Left lung (tissue), 10 donors: Measurements from ENCODE around the gene AGMAT. TPM values are rescaled to one million over a fixed set of nuclear protein-coding genes. Genes with fewer than 3 reads are reported as not detected.

Source experiments
- ATAC-seq: fragments of 200-7000 bp; cut with Tn5 transposase; one replicate; pipeline ENCODE4 v1.9.1; 2020; ENCODE audit warnings: moderate library complexity
- DNase-seq, 4 donors: peaks; one replicate each; pipeline ENCODE4 v3.0.0-alpha.2; 2013 to 2020
- H3K27ac ChIP-seq, 2 donors: fragments of 200-600 bp; sonication (generic) in 1 of 2; one replicate each; pipeline versions ENCODE4 v1.5.0 to v1.8.0; 2020 to 2021
- H3K27me3 ChIP-seq, 2 donors: fragments of 200-600 bp; sonication (generic) in 1 of 2; one replicate each; pipeline versions ENCODE4 v1.5.0 to v1.8.0; 2020 to 2021
- H3K36me3 ChIP-seq, 2 donors: fragments of 200-600 bp; sonication (generic) in 1 of 2; one replicate each; pipeline versions ENCODE4 v1.5.0 to v1.8.0; 2020 to 2021
- H3K4me1 ChIP-seq, 2 donors: fragments of 200-600 bp; one replicate each; pipeline ENCODE4 v1.8.0; 2021
- H3K4me3 ChIP-seq, 2 donors: fragments of 200-600 bp; sonication (generic) in 1 of 2; one replicate each; pipeline versions ENCODE4 v1.5.0 to v1.8.0; 2020 to 2021; ENCODE audit warnings: mild to moderate bottlenecking in 1 of 2
- H3K9me3 ChIP-seq, 2 donors: fragments of 200-600 bp; sonication (generic) in 1 of 2; one replicate each; pipeline versions ENCODE4 v1.5.0 to v1.8.0; 2020 to 2021
- CTCF ChIP-seq, 2 donors: fragments of 200-600 bp; sonication (generic) in 1 of 2; IDR thresholded peaks; one replicate each; pipeline versions ENCODE4 v1.5.0 to v1.8.0; 2021; ENCODE audit warnings: antibody characterized with exemption in 2 of 2
- intact Hi-C, 2 donors: fragments of 100-400 bp; cut with DNase I; formaldehyde crosslinking; loops; one replicate each; pipeline versions ENCODE4 v1.11.2 to v1.14.2; 2022
- polyA plus RNA-seq, 6 donors: library from polyadenylated mRNA; unstranded; fragments of 120-200 nt; gene quantifications; one replicate each; pipeline ENCODE4 v1.2.1, GENCODE V29; 2013; ENCODE audit not compliant: insufficient read length in 6 of 6
- total RNA-seq, 2 donors: library from RNA; stranded (reverse); fragmentation: NEBNext Ultra II Directional; extraction: Animal tissue kit (Norgen Biotek cat#: 25700); gene quantifications; one replicate each; pipeline ENCODE4 v1.2.1, GENCODE V29; 2021
- donor health status: DM: no; HTN: yes; CAD: no.
- donor health status: DM: no; HTN: no; CAD: no.

The AGMAT gene
- total and polyA plus RNA-seq, 8 donors: 0.35 to 1.1 (median 0.72) TPM

- Histone ChIP-seq H3K4me3 (no peak overlapping the region), H3K36me3 (peaks cover 0 to 56% of the 10 kb centered on the region in 2 donors), H3K4me1 (no peaks in the 10 kb centered on the region), H3K27me3 (no peaks in the 10 kb centered on the region), H3K27ac (no peak overlapping the region), H3K9me3 (no peaks in the 10 kb centered on the region)
- DNase-seq: no peak
- intact Hi-C loops: no loop called here
- ATAC-seq: no peak
- TF ChIP-seq CTCF (IDR thresholded peaks at IDR 0.05): no peak
Observed at GRCh38 chr1:15571266-15571665, 13.6 kb downstream of the AGMAT start.

GRCh38 chr1:15570861-15571260 is 14.0 kb downstream of the AGMAT start:
- intact Hi-C loops: no loop called here
- H3K4me1 ChIP-seq: no peaks in the 10 kb centered on the region
- no peak overlapping the region for H3K27ac ChIP-seq
- DNase-seq (no peak), ATAC-seq (no peak)
- H3K36me3 ChIP-seq: peaks cover 0 to 60% of the 10 kb centered on the region in 2 donors
- H3K27me3 ChIP-seq: no peaks in the 10 kb centered on the region
- no peak for TF ChIP-seq CTCF (IDR thresholded peaks at IDR 0.05)
- H3K4me3 ChIP-seq: no peak overlapping the region
- H3K9me3 ChIP-seq: no peaks in the 10 kb centered on the region

GRCh38 chr1:15568387-15569073 is 16.3 kb downstream of the AGMAT start:
- no peak for ATAC-seq
- DNase-seq: no peak
- no peak for TF ChIP-seq CTCF (IDR thresholded peaks at IDR 0.05)
- no peaks in the 10 kb centered on the region for H3K4me1 ChIP-seq
- H3K27ac ChIP-seq: no peak overlapping the region
- intact Hi-C loops: no loop called here
- no peak overlapping the region for H3K4me3 ChIP-seq
- peaks cover 0 to 76% of the 10 kb centered on the region in 2 donors for H3K36me3 ChIP-seq
- H3K9me3 ChIP-seq: no peaks in the 10 kb centered on the region
- H3K27me3 ChIP-seq: no peaks in the 10 kb centered on the region

GRCh38 chr1:15559189-15559810 is 25.6 kb downstream of the AGMAT start:
- Histone ChIP-seq H3K36me3 (peaks cover 0 to 63% of the 10 kb centered on the region in 2 donors), H3K27ac (no peak overlapping the region), H3K4me1 (no peaks in the 10 kb centered on the region), H3K27me3 (no peaks in the 10 kb centered on the region), H3K4me3 (no peak overlapping the region), H3K9me3 (no peaks in the 10 kb centered on the region)
- intact Hi-C loops: no loop called here
- no peak for TF ChIP-seq CTCF (IDR thresholded peaks at IDR 0.05)
- no peak for DNase-seq
- ATAC-seq: no peak

GRCh38 chr1:15558516-15558915 is 26.3 kb downstream of the AGMAT start:
- no peak for DNase-seq
- H3K36me3 ChIP-seq: peaks cover 0 to 62% of the 10 kb centered on the region in 2 donors
- ATAC-seq: no peak
- no peaks in the 10 kb centered on the region for H3K4me1 ChIP-seq
- no peak overlapping the region for H3K27ac ChIP-seq
- H3K27me3 ChIP-seq: no peaks in the 10 kb centered on the region
- no peak for TF ChIP-seq CTCF (IDR thresholded peaks at IDR 0.05)
- intact Hi-C loops: no loop called here
- no peak overlapping the region for H3K4me3 ChIP-seq
- no peaks in the 10 kb centered on the region for H3K9me3 ChIP-seq
